ENCODE measurements around the gene TMF1. TPM values are rescaled to one million over a fixed set of nuclear protein-coding genes. Genes with fewer than 3 reads are reported as not detected.
A peak's percentile ranks its signal among the peaks of the same experiment; 100 is the strongest.

The TMF1 gene
- polyA plus RNA-seq, 1 of the 3 experiments (the other 2 are of a cell fraction) = 3.2 TPM

GRCh38 chr3:69031635-69032034, 20.5 kb downstream of the TMF1 start:
- H3K4me1 ChIP-seq (ENCODE audit: control insufficient read depth in 1 of 2, insufficient read depth in 2 of 2, low read depth in 1 of 2, low read length in 1 of 2) = peaks cover 0 to 20% of the 10 kb centered on the region in 2 experiments
- peak overlapping the region; percentile 52; the same call in 1 of the 2 replicates for H3K4me2 ChIP-seq
- H3K27me3 ChIP-seq (ENCODE audit: insufficient read depth) = no peaks in the 10 kb centered on the region
- H3K27ac ChIP-seq (ENCODE audit: low read depth in 2 of 2, low read length in 1 of 2) = peak overlapping the region; percentile 65 to 91
- no peak overlapping the region for H3K4me3 ChIP-seq (ENCODE audit: low read depth in 2 of 2, low read length in 1 of 2)
- CTCF ChIA-PET = interaction anchor here (0.9 to 1.2 kb wide), 2 partner anchors 11 to 13 kb away, joined by 3 read pairs; no protein-coding TSS in a partner anchor
- no peak for DNase-seq
- peaks cover 74 to 78% of the 10 kb centered on the region in 2 experiments for H3K36me3 ChIP-seq (replicated peaks in 1 of 2; ENCODE audit: control insufficient read depth in 1 of 2, insufficient read depth in 2 of 2, low read length in 1 of 2)
- H3K9me3 ChIP-seq = no peaks in the 10 kb centered on the region
- H3F3A ChIP-seq (replicated peaks; ENCODE audit: insufficient read depth) = peaks cover 55% of the 10 kb centered on the region
- POLR2A ChIA-PET = interaction anchor here (1.0 kb wide), 1 partner anchor 21 kb away, joined by 3 read pairs; the partner anchor contains the start of gene TMF1
- no peaks in the 10 kb centered on the region for H4K20me1 ChIP-seq (ENCODE audit: insufficient read depth)
- H3K9ac ChIP-seq = peak overlapping the region; percentile 46; the same call in 1 of the 2 replicates
- no peak for TF ChIP-seq NRF1 (IDR thresholded peaks at IDR 0.05; ENCODE audit: low read depth, low read length)
- no peak for TF ChIP-seq FOSL2 (IDR thresholded peaks at IDR 0.05; ENCODE audit: borderline replicate concordance, low read depth)
- no peak for TF ChIP-seq YY1 (IDR thresholded peaks at IDR 0.05; ENCODE audit: low read depth)
- no peak for TF ChIP-seq MEF2A (IDR thresholded peaks at IDR 0.05; ENCODE audit: borderline replicate concordance, low read depth)
- no peak for TF ChIP-seq MAX (IDR thresholded peaks at IDR 0.05; ENCODE audit: low read depth)
- TF ChIP-seq SIN3A (IDR thresholded peaks at IDR 0.05; ENCODE audit: borderline replicate concordance, low read depth, low read length) = no peak
- TF ChIP-seq NFIC (IDR thresholded peaks at IDR 0.05; ENCODE audit: borderline replicate concordance) = no peak
- TF ChIP-seq, protein P1, sequence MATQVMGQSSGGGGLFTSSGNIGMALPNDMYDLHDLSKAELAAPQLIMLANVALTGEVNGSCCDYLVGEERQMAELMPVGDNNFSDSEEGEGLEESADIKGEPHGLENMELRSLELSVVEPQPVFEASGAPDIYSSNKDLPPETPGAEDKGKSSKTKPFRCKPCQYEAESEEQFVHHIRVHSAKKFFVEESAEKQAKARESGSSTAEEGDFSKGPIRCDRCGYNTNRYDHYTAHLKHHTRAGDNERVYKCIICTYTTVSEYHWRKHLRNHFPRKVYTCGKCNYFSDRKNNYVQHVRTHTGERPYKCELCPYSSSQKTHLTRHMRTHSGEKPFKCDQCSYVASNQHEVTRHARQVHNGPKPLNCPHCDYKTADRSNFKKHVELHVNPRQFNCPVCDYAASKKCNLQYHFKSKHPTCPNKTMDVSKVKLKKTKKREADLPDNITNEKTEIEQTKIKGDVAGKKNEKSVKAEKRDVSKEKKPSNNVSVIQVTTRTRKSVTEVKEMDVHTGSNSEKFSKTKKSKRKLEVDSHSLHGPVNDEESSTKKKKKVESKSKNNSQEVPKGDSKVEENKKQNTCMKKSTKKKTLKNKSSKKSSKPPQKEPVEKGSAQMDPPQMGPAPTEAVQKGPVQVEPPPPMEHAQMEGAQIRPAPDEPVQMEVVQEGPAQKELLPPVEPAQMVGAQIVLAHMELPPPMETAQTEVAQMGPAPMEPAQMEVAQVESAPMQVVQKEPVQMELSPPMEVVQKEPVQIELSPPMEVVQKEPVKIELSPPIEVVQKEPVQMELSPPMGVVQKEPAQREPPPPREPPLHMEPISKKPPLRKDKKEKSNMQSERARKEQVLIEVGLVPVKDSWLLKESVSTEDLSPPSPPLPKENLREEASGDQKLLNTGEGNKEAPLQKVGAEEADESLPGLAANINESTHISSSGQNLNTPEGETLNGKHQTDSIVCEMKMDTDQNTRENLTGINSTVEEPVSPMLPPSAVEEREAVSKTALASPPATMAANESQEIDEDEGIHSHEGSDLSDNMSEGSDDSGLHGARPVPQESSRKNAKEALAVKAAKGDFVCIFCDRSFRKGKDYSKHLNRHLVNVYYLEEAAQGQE (IDR thresholded peaks at IDR 0.05; ENCODE audit: low read depth, low read length) = no peak
- no peak for TF ChIP-seq GATA2 (CRISPR knock-in tag; IDR thresholded peaks at IDR 0.05)
- no peak for TF ChIP-seq SMC3 (IDR thresholded peaks at IDR 0.05; ENCODE audit: low read depth, low read length)
- TF ChIP-seq, protein P2, sequence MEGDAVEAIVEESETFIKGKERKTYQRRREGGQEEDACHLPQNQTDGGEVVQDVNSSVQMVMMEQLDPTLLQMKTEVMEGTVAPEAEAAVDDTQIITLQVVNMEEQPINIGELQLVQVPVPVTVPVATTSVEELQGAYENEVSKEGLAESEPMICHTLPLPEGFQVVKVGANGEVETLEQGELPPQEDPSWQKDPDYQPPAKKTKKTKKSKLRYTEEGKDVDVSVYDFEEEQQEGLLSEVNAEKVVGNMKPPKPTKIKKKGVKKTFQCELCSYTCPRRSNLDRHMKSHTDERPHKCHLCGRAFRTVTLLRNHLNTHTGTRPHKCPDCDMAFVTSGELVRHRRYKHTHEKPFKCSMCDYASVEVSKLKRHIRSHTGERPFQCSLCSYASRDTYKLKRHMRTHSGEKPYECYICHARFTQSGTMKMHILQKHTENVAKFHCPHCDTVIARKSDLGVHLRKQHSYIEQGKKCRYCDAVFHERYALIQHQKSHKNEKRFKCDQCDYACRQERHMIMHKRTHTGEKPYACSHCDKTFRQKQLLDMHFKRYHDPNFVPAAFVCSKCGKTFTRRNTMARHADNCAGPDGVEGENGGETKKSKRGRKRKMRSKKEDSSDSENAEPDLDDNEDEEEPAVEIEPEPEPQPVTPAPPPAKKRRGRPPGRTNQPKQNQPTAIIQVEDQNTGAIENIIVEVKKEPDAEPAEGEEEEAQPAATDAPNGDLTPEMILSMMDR (IDR thresholded peaks at IDR 0.05) = no peak
- TF ChIP-seq RFX5 (IDR thresholded peaks at IDR 0.05; ENCODE audit: low read length) = no peak
- TF ChIP-seq TEAD4 (IDR thresholded peaks at IDR 0.05; ENCODE audit: borderline replicate concordance, insufficient read depth) = no peak
- no peak for TF ChIP-seq POLR2AphosphoS5 (IDR thresholded peaks at IDR 0.05; ENCODE audit: low read depth, low read length)
- TF ChIP-seq EP300 (IDR thresholded peaks at IDR 0.05; ENCODE audit: borderline replicate concordance in 1 of 2, low read depth in 1 of 2, low read length in 1 of 2) = no peak
- peaks cover 43% of the 10 kb centered on the region for H3K79me2 ChIP-seq (ENCODE audit: insufficient read depth)
- WGBS (ENCODE audit: low lambda C conversion rate) = 46% methylated on average over 1 of the region's 1 CpG
- no peak overlapping the region for H2AFZ ChIP-seq (ENCODE audit: low read depth)
- no peaks in the 10 kb centered on the region for H3K9me2 ChIP-seq
